Activated CD8-positive, alpha-beta memory T cell treated with anti-CD3 and anti-CD28 coated beads, Interleukin-2, amount 10 ng/mL, durations not matched to agents 7 days and 5 days (primary cell): ENCODE measurements around the gene LYPD3. TPM values are rescaled to one million over a fixed set of nuclear protein-coding genes. Genes with fewer than 3 reads are reported as not detected.
A peak's percentile ranks its signal among the peaks of the same experiment; 100 is the strongest.

Source experiments
- ATAC-seq: fragments of 150-1000 bp; cut with Tn5 transposase; one replicate; pipeline ENCODE4 v1.10.0; 2021; ENCODE audit warnings: moderate library complexity
- CTCF ChIA-PET: fragments of 350-600 bp; sonication (Branson Sonifier 250); formaldehyde crosslinking; loops from one replicate; lab custom pipeline; 2021; ENCODE audit warnings: antibody characterized with exemption; lab: Charles Lee
- DNase-seq: peaks from one replicate; pipeline ENCODE4 v3.0.0-alpha.2; 2020
- H3K27ac Mint-ChIP-seq: one replicate; pipeline ENCODE4 v1.8.0; 2021; ENCODE audit warnings: mild to moderate bottlenecking, mixed read lengths
- H3K27me3 Mint-ChIP-seq: one replicate; pipeline ENCODE4 v1.8.0; 2021; ENCODE audit warnings: mixed read lengths
- H3K36me3 Mint-ChIP-seq: one replicate; pipeline ENCODE4 v1.8.0; 2021; ENCODE audit warnings: mild to moderate bottlenecking, mixed read lengths
- H3K4me1 Mint-ChIP-seq: one replicate; pipeline ENCODE4 v1.8.0; 2021; ENCODE audit warnings: mixed read lengths
- H3K4me3 Mint-ChIP-seq: one replicate; pipeline ENCODE4 v1.8.0; 2021; ENCODE audit warnings: mild to moderate bottlenecking, moderate library complexity, mixed read lengths
- H3K9me3 Mint-ChIP-seq: one replicate; pipeline ENCODE4 v1.8.0; 2022; ENCODE audit warnings: low read depth, mixed read lengths
- total RNA-seq, 2 experiments: library from RNA; stranded (reverse); gene quantifications; one replicate each; pipeline ENCODE4 v1.2.3, GENCODE V29; 2021

LYPD3 gene
- total RNA-seq, 2 experiments from 2014 or later: 0.23 to 0.33 TPM

- no peak for DNase-seq
- H3K4me1 Mint-ChIP-seq: peaks cover 25% of the 10 kb centered on the region
- no peak overlapping the region for H3K27ac Mint-ChIP-seq
- no peak for ATAC-seq
- CTCF ChIA-PET: interaction anchor here (0.8 to 6.7 kb wide), 4 partner anchors 10 to 160 kb away, joined by 3 to 73 read pairs (median 16); partner anchors contain the start of genes IRGQ and ZNF576
- peaks cover 5% of the 10 kb centered on the region for H3K36me3 Mint-ChIP-seq
- no peak overlapping the region for H3K4me3 Mint-ChIP-seq
- no peaks in the 10 kb centered on the region for H3K9me3 Mint-ChIP-seq
- no peaks in the 10 kb centered on the region for H3K27me3 Mint-ChIP-seq
These were observed 29.6 kb downstream of the LYPD3 start for GRCh38 chr19:43435775-43436174.

GRCh38 chr19:43433689-43434088 lies 31.7 kb downstream of the LYPD3 start:
- Mint-ChIP-seq H3K9me3 (no peaks in the 10 kb centered on the region), H3K4me3 (no peak overlapping the region), H3K27me3 (no peaks in the 10 kb centered on the region), H3K27ac (no peak overlapping the region), H3K36me3 (no peaks in the 10 kb centered on the region), H3K4me1 (peaks cover 22% of the 10 kb centered on the region)
- ATAC-seq (no peak), DNase-seq (no peak)
- CTCF ChIA-PET: interaction anchor here (1.8 to 6.7 kb wide), 4 partner anchors 13 to 162 kb away, joined by 8 to 73 read pairs (median 22); partner anchors contain the start of genes IRGQ and ZNF576

GRCh38 chr19:43433358-43433673 lies 32.1 kb downstream of the LYPD3 start:
- Mint-ChIP-seq H3K36me3 (no peaks in the 10 kb centered on the region), H3K9me3 (no peaks in the 10 kb centered on the region), H3K27ac (no peak overlapping the region), H3K4me1 (peaks cover 18% of the 10 kb centered on the region), H3K4me3 (no peak overlapping the region), H3K27me3 (no peaks in the 10 kb centered on the region)
- no peak for DNase-seq
- ATAC-seq: no peak
- CTCF ChIA-PET: interaction anchor here (1.0 to 6.7 kb wide), 9 partner anchors 8 to 235 kb away, joined by 3 to 73 read pairs (median 10); partner anchors contain the start of genes IRGQ, PHLDB3 and ZNF576

- Mint-ChIP-seq H3K27ac (no peak overlapping the region), H3K9me3 (no peaks in the 10 kb centered on the region), H3K4me1 (peaks cover 12% of the 10 kb centered on the region), H3K4me3 (no peak overlapping the region), H3K36me3 (no peaks in the 10 kb centered on the region), H3K27me3 (no peaks in the 10 kb centered on the region)
- no peak for DNase-seq
- no peak for ATAC-seq
- CTCF ChIA-PET: interaction anchor here (2.4 to 6.7 kb wide), 2 partner anchors 15 to 89 kb away, joined by 33 to 73 read pairs; no protein-coding TSS in a partner anchor
These were observed 34.4 kb downstream of the LYPD3 start for GRCh38 chr19:43430976-43431375.

GRCh38 chr19:43430142-43430710 lies 35.2 kb downstream of the LYPD3 start:
- CTCF ChIA-PET: interaction anchor here (6.7 kb wide), 1 partner anchor 90 kb away, joined by 73 read pairs; no protein-coding TSS in a partner anchor
- H3K9me3 Mint-ChIP-seq: no peaks in the 10 kb centered on the region
- ATAC-seq (no peak), DNase-seq (no peak)
- no peaks in the 10 kb centered on the region for H3K36me3 Mint-ChIP-seq
- H3K4me1 Mint-ChIP-seq: peaks cover 14% of the 10 kb centered on the region
- H3K4me3 Mint-ChIP-seq: no peak overlapping the region
- H3K27ac Mint-ChIP-seq: peak overlapping the region; percentile 9
- no peaks in the 10 kb centered on the region for H3K27me3 Mint-ChIP-seq

GRCh38 chr19:43429395-43429794 lies 36.0 kb downstream of the LYPD3 start:
- H3K9me3 Mint-ChIP-seq: no peaks in the 10 kb centered on the region
- ATAC-seq (no peak), DNase-seq (no peak)
- H3K27ac Mint-ChIP-seq: no peak overlapping the region
- no peaks in the 10 kb centered on the region for H3K36me3 Mint-ChIP-seq
- no peak overlapping the region for H3K4me3 Mint-ChIP-seq
- peaks cover 14% of the 10 kb centered on the region for H3K4me1 Mint-ChIP-seq
- CTCF ChIA-PET: interaction anchor here (0.8 to 2.0 kb wide), 5 partner anchors 16 to 99 kb away, joined by 3 to 6 read pairs (median 5); no protein-coding TSS in a partner anchor
- H3K27me3 Mint-ChIP-seq: peaks cover 4% of the 10 kb centered on the region

GRCh38 chr19:43425567-43426392 lies 39.6 kb downstream of the LYPD3 start:
- no peaks in the 10 kb centered on the region for H3K36me3 Mint-ChIP-seq
- H3K27me3 Mint-ChIP-seq: peaks cover 6% of the 10 kb centered on the region
- no peak for ATAC-seq
- DNase-seq: no peak
- H3K4me1 Mint-ChIP-seq: peaks cover 10% of the 10 kb centered on the region
- no peak overlapping the region for H3K4me3 Mint-ChIP-seq
- H3K9me3 Mint-ChIP-seq: no peaks in the 10 kb centered on the region
- H3K27ac Mint-ChIP-seq: no peak overlapping the region
- CTCF ChIA-PET: interaction anchor here (1.0 to 3.0 kb wide), 6 partner anchors 8 to 169 kb away, joined by 3 to 15 read pairs (median 4); no protein-coding TSS in a partner anchor

- peaks cover 13% of the 10 kb centered on the region for H3K27me3 Mint-ChIP-seq
- no peaks in the 10 kb centered on the region for H3K9me3 Mint-ChIP-seq
- H3K4me3 Mint-ChIP-seq: no peak overlapping the region
- H3K27ac Mint-ChIP-seq: no peak overlapping the region
- H3K36me3 Mint-ChIP-seq: no peaks in the 10 kb centered on the region
- ATAC-seq (no peak), DNase-seq (no peak)
- CTCF ChIA-PET: interaction anchor here (1.5 kb wide), 1 partner anchor 9 kb away, joined by 4 read pairs; no protein-coding TSS in a partner anchor
- peaks cover 2% of the 10 kb centered on the region for H3K4me1 Mint-ChIP-seq
These were observed 41.6 kb downstream of the LYPD3 start for GRCh38 chr19:43423779-43424178.

GRCh38 chr19:43422689-43423066 lies 42.7 kb downstream of the LYPD3 start:
- ATAC-seq: no peak
- Mint-ChIP-seq H3K27me3 (peaks cover 13% of the 10 kb centered on the region), H3K27ac (no peak overlapping the region), H3K4me1 (peaks cover 2% of the 10 kb centered on the region), H3K36me3 (no peaks in the 10 kb centered on the region), H3K4me3 (no peak overlapping the region), H3K9me3 (no peaks in the 10 kb centered on the region)
- no peak for DNase-seq
- CTCF ChIA-PET: interaction anchor here (1.5 to 1.8 kb wide), 2 partner anchors 10 to 24 kb away, joined by 4 to 6 read pairs; no protein-coding TSS in a partner anchor

GRCh38 chr19:43422000-43422688 lies 43.3 kb downstream of the LYPD3 start:
- Mint-ChIP-seq H3K9me3 (no peaks in the 10 kb centered on the region), H3K27ac (no peak overlapping the region), H3K4me3 (no peak overlapping the region), H3K36me3 (no peaks in the 10 kb centered on the region), H3K27me3 (peaks cover 13% of the 10 kb centered on the region), H3K4me1 (peaks cover 2% of the 10 kb centered on the region)
- ATAC-seq (no peak), DNase-seq (no peak)
- CTCF ChIA-PET: interaction anchor here (1.5 to 1.8 kb wide), 2 partner anchors 10 to 25 kb away, joined by 4 to 6 read pairs; no protein-coding TSS in a partner anchor

- Mint-ChIP-seq H3K9me3 (no peaks in the 10 kb centered on the region), H3K36me3 (no peaks in the 10 kb centered on the region), H3K27me3 (peaks cover 13% of the 10 kb centered on the region), H3K4me3 (no peak overlapping the region), H3K27ac (no peak overlapping the region), H3K4me1 (peaks cover 2% of the 10 kb centered on the region)
- DNase-seq (no peak), ATAC-seq (no peak)
- CTCF ChIA-PET: interaction anchor here (0.7 kb wide), 1 partner anchor 42 kb away, joined by 3 read pairs; no protein-coding TSS in a partner anchor
These were observed 44.5 kb downstream of the LYPD3 start for GRCh38 chr19:43420954-43421353.

- Mint-ChIP-seq H3K9me3 (no peaks in the 10 kb centered on the region), H3K4me3 (no peak overlapping the region), H3K27ac (no peak overlapping the region), H3K4me1 (no peaks in the 10 kb centered on the region), H3K27me3 (peaks cover 9% of the 10 kb centered on the region), H3K36me3 (no peaks in the 10 kb centered on the region)
- DNase-seq (no peak), ATAC-seq (no peak)
- CTCF ChIA-PET: interaction anchor here (0.6 to 1.3 kb wide), 3 partner anchors 9 to 1988 kb away, joined by 3 read pairs; no protein-coding TSS in a partner anchor
These were observed 48.3 kb downstream of the LYPD3 start for GRCh38 chr19:43416951-43417623.
